CD4-positive, alpha-beta memory T cell (primary cell): ENCODE data around the gene SMIM41. TPM values are rescaled to one million over a fixed set of nuclear protein-coding genes. Genes with fewer than 3 reads are reported as not detected.
A peak's percentile ranks its signal among the peaks of the same experiment; 100 is the strongest.

Source experiments
- CTCF ChIA-PET: fragments of 350-600 bp; sonication (Branson Sonifier 250); formaldehyde crosslinking; loops from one replicate; lab custom pipeline; 2021; ENCODE audit warnings: inconsistent platforms; ENCODE audit not compliant: partially characterized antibody; lab: Charles Lee
- POLR2A ChIA-PET: fragments of 350-600 bp; sonication (Branson Sonifier 250); formaldehyde crosslinking; loops from one replicate; lab custom pipeline; 2021; ENCODE audit not compliant: partially characterized antibody; lab: Charles Lee
- DNase-seq, 5 donors: peaks; one replicate each; pipeline versions ENCODE4 v3.0.0 to v3.0.0-alpha.2; 2020 to 2022; ENCODE audit warnings: mixed read lengths in 1 of 5
- H3K27ac ChIP-seq: one replicate; pipeline ENCODE4 v1.7.0; 2013; ENCODE audit warnings: low read depth, low read length
- H3K27me3 ChIP-seq: 2 replicates; pipeline ENCODE4 v1.7.0; 2013; ENCODE audit warnings: mild to moderate bottlenecking, low read length, moderate library complexity; ENCODE audit not compliant: insufficient read depth
- H3K36me3 ChIP-seq: 2 replicates; pipeline ENCODE4 v1.7.0; 2013; ENCODE audit warnings: mild to moderate bottlenecking, low read length, moderate library complexity; ENCODE audit not compliant: insufficient read depth
- H3K4me1 ChIP-seq: 2 replicates; pipeline ENCODE4 v1.7.0; 2013; ENCODE audit warnings: mild to moderate bottlenecking, low read length, moderate library complexity; ENCODE audit not compliant: insufficient read depth
- H3K4me3 ChIP-seq, 2 donors: one replicate each; pipeline ENCODE4 v1.7.0; 2013; ENCODE audit warnings: low read length in 2 of 2, mild to moderate bottlenecking in 1 of 2
- H3K9me3 ChIP-seq, 2 donors: one replicate each; pipeline ENCODE4 v1.7.0; 2013; ENCODE audit warnings: low read length in 2 of 2, control low read depth in 1 of 2; ENCODE audit not compliant: control insufficient read depth in 1 of 2
- H3K27ac Mint-ChIP-seq, 7 donors: one replicate each; pipeline ENCODE4 v1.8.0; 2020 to 2021; ENCODE audit warnings: mixed read lengths in 7 of 7, mild to moderate bottlenecking in 6 of 7, inconsistent platforms in 3 of 7, moderate library complexity in 3 of 7
- H3K27me3 Mint-ChIP-seq, 2 donors: one replicate each; pipeline ENCODE4 v1.8.0; 2020 to 2021; ENCODE audit warnings: mixed read lengths in 2 of 2
- H3K36me3 Mint-ChIP-seq, 2 donors: one replicate each; pipeline ENCODE4 v1.8.0; 2020 to 2021; ENCODE audit warnings: mixed read lengths in 2 of 2, inconsistent platforms in 1 of 2, mild to moderate bottlenecking in 1 of 2
- H3K4me1 Mint-ChIP-seq, 4 donors: one replicate each; pipeline ENCODE4 v1.8.0; 2020 to 2021; ENCODE audit warnings: mixed read lengths in 4 of 4, mild to moderate bottlenecking in 1 of 4
- H3K4me3 Mint-ChIP-seq, 8 donors: one replicate each; pipeline ENCODE4 v1.8.0; 2020 to 2021; ENCODE audit warnings: mixed read lengths in 8 of 8, mild to moderate bottlenecking in 7 of 8, moderate library complexity in 6 of 8, inconsistent platforms in 3 of 8
- H3K9me3 Mint-ChIP-seq, 8 donors: one replicate each; pipeline ENCODE4 v1.8.0; 2020 to 2021; ENCODE audit warnings: mixed read lengths in 8 of 8, mild to moderate bottlenecking in 5 of 8, inconsistent platforms in 3 of 8, moderate library complexity in 1 of 8
- intact Hi-C: fragments of 100-400 bp; cut with micrococcal nuclease; formaldehyde crosslinking; loops from one replicate; pipeline ENCODE4 v1.15.1; 2023
- polyA plus RNA-seq, 2 donors: library from polyadenylated mRNA; unstranded; fragments of 300-500 nt; fragmentation: Illumina TruSeq; gene quantifications; one replicate each; pipeline ENCODE4 v1.2.3, GENCODE V29; 2021
- total RNA-seq, 2 experiments: library from RNA; stranded (reverse); gene quantifications; one replicate each; pipeline ENCODE4 v1.2.3, GENCODE V29; 2021

The SMIM41 gene
- total and polyA plus RNA-seq, 4 experiments from 2014 or later: not detected

DNA sequence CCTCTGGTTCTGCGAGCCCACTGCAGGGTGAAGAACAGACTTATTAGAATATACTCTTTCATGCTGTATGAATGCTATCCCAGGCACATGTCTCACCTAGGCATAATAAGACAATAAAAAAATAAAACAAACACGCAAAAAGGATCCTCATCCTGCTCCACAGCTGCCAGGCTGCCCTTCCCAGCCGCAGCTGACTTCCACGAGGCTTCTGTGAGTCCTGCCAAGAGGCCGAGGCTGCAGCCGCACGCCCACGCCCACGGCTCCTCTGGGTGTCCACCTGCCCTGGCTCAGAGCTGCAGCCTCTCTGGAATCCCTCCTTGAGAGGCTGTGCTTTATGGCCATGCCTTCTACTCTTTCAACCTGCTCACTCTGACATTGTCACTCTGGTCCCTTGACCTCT, 6.9 kb downstream of the SMIM41 start:
- peaks cover 2 to 11% (median 7%) of the 10 kb centered on the region in 4 donors for H3K4me1 Mint-ChIP-seq
- H3K27me3 Mint-ChIP-seq: peaks cover 23 to 38% of the 10 kb centered on the region in 2 donors
- Histone ChIP-seq H3K27ac (no peak overlapping the region), H3K4me1 (peaks cover 7% of the 10 kb centered on the region), H3K4me3 (no peak overlapping the region), H3K9me3 (no peaks in the 10 kb centered on the region), H3K27me3 (peaks cover 6% of the 10 kb centered on the region), H3K36me3 (no peaks in the 10 kb centered on the region)
- no peak overlapping the region for H3K27ac Mint-ChIP-seq
- CTCF ChIA-PET: interaction anchor here (0.6 to 13.4 kb wide), 4 partner anchors 8 to 64 kb away, joined by 3 to 434 read pairs (median 12); partner anchors contain the start of gene ATG101
- peaks cover 0 to 1% of the 10 kb centered on the region in 2 donors for H3K36me3 Mint-ChIP-seq
- H3K4me3 Mint-ChIP-seq: no peak overlapping the region
- no peak for DNase-seq
- POLR2A ChIA-PET: interaction anchor here (1.3 kb wide), 1 partner anchor 61 kb away, joined by 7 read pairs; no protein-coding TSS in a partner anchor
- intact Hi-C loops: no loop called here
- H3K9me3 Mint-ChIP-seq: peaks cover 0 to 1% (median 0%) of the 10 kb centered on the region in 8 donors

DNA sequence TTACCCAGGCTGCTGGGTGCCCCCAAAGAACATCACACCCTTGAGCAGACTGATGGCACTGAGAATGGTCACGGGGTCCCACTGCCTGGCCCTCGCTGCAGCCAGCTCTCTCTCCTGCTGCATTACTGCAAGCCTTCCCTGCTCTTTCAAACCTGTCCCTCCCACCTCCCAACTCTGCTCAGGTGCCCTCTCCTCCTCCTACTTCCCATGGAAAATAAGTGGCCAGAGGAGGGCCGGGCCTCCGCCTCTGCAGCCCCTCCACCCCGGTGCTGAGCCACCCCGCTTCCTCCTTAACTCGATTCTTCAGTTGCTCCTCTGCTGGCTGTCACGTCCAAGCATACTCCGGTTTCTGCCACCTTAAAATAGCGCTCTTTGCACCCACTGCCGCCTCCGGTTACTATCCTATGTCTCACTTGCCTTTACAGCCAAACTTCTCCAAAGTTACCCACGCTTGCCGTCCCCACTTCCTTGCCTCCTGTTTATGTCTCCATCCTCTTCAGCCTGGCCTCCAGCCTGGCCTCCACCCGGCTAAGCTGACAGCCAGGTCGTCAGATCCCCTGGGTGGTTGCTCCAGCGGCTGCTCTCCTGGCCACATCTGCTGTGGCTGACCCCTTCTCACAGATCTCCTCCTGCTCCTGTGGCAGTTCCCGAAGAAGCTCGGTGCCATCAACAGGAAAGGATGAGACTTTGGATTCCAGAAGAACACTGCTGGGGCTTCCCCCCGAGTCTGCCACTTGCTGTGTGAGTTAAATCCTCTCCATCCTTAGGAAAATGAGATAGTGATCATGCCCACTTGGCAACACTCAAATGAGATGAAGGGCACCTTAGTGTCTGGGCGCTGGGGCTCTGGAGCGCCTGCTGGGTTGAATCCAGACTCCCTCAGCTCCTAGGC, 7.7 kb downstream of the SMIM41 start:
- Histone ChIP-seq H3K4me3 (no peak overlapping the region), H3K9me3 (no peaks in the 10 kb centered on the region), H3K27ac (no peak overlapping the region), H3K36me3 (no peaks in the 10 kb centered on the region), H3K4me1 (no peaks in the 10 kb centered on the region), H3K27me3 (peaks cover 6% of the 10 kb centered on the region)
- Mint-ChIP-seq H3K27me3 (peaks cover 30 to 43% of the 10 kb centered on the region in 2 donors), H3K4me1 (peaks cover 2 to 9% (median 3%) of the 10 kb centered on the region in 4 donors), H3K9me3 (no peaks in the 10 kb centered on the region), H3K36me3 (no peaks in the 10 kb centered on the region), H3K27ac (peak overlapping the region in 1 of 7 donors; percentile 80), H3K4me3 (no peak overlapping the region)
- intact Hi-C loops: no loop called here
- ChIA-PET CTCF (interaction anchor here (3.2 to 13.4 kb wide), 2 partner anchors 58 to 65 kb away, joined by 21 to 434 read pairs; no protein-coding TSS in a partner anchor), POLR2A (interaction anchor here (1.2 kb wide), 1 partner anchor 62 kb away, joined by 6 read pairs; no protein-coding TSS in a partner anchor)
- no peak for DNase-seq

DNA sequence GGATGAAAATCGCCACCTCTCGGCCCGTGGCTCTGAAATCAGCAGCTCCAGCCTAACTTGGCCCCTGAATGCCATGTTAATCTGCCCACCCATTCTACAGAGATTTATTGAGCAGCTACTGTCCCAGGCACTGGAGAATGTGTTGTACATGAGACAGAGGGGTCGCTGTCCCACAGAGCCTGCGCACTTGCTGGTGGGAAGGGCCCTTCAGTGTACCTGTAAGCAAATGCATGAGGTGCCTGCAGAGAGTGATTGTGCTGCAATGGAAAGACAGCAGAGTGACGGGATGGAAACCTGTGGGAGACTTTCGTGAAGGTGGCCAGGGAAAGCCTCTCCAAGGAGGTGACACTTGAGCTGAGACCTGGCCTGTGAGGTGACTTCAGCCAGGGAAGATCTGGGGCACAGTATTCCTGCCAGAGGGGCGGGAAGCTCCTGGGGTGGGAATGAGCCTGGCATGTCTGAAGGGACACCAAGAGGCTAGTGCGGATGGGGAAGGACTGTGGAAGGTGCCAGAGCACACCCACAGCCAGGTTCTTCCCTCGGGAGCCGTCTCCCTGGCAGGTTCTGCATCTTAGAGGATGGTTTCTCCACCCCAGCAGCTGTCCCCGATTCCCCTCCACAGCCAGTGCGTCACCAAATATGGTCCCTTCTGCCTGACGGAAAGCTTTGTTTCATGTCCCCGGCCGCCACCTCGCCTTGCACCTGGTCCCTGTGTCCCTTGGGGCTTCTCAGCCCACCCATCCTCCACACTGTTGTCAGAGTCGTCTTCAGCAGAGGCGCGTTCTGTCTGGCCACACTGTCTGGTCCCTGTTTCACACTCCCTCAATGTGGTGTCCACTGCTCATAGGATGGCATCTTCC, 8.7 kb downstream of the SMIM41 start:
- Mint-ChIP-seq H3K36me3 (no peaks in the 10 kb centered on the region), H3K4me1 (peaks cover 2 to 7% (median 3%) of the 10 kb centered on the region in 4 donors), H3K27ac (no peak overlapping the region), H3K4me3 (no peak overlapping the region), H3K27me3 (peaks cover 32 to 43% of the 10 kb centered on the region in 2 donors), H3K9me3 (no peaks in the 10 kb centered on the region)
- Histone ChIP-seq H3K4me3 (no peak overlapping the region), H3K27ac (no peak overlapping the region), H3K27me3 (peaks cover 6% of the 10 kb centered on the region), H3K9me3 (no peaks in the 10 kb centered on the region), H3K36me3 (no peaks in the 10 kb centered on the region), H3K4me1 (no peaks in the 10 kb centered on the region)
- POLR2A ChIA-PET: interaction anchor here (1.2 kb wide), 1 partner anchor 63 kb away, joined by 6 read pairs; no protein-coding TSS in a partner anchor
- intact Hi-C loops: no loop called here
- DNase-seq: no peak
- CTCF ChIA-PET: interaction anchor here (13.4 kb wide), 1 partner anchor 59 kb away, joined by 434 read pairs; no protein-coding TSS in a partner anchor

DNA sequence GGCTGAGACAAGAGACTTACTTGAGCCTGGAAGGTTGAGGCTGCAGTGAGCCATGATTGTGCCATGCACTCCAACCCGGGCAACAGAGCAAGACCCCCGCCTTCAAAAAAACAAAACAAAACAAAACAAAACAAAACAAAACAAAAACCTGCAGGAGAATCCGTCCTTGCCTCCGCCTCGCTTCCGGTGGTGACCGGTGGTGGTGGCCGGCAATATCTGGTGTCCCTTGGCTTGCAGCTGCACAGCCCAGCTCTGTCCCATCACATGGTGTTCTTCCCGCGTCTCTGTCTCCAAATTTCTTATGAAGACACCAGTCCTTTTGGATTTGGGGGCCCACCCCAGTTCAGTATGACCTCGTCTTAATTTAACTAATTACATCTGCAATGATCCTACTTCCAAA, 10.0 kb downstream of the SMIM41 start:
- Mint-ChIP-seq H3K27me3 (peaks cover 36 to 43% of the 10 kb centered on the region in 2 donors), H3K27ac (no peak overlapping the region), H3K4me3 (no peak overlapping the region), H3K4me1 (no peaks in the 10 kb centered on the region), H3K9me3 (no peaks in the 10 kb centered on the region), H3K36me3 (no peaks in the 10 kb centered on the region)
- Histone ChIP-seq H3K4me1 (no peaks in the 10 kb centered on the region), H3K27ac (no peak overlapping the region), H3K36me3 (no peaks in the 10 kb centered on the region), H3K9me3 (no peaks in the 10 kb centered on the region), H3K4me3 (no peak overlapping the region), H3K27me3 (peaks cover 6% of the 10 kb centered on the region)
- POLR2A ChIA-PET: no interaction called here
- DNase-seq: no peak
- CTCF ChIA-PET: interaction anchor here (13.4 kb wide), 1 partner anchor 61 kb away, joined by 434 read pairs; no protein-coding TSS in a partner anchor
- intact Hi-C loops: no loop called here

DNA sequence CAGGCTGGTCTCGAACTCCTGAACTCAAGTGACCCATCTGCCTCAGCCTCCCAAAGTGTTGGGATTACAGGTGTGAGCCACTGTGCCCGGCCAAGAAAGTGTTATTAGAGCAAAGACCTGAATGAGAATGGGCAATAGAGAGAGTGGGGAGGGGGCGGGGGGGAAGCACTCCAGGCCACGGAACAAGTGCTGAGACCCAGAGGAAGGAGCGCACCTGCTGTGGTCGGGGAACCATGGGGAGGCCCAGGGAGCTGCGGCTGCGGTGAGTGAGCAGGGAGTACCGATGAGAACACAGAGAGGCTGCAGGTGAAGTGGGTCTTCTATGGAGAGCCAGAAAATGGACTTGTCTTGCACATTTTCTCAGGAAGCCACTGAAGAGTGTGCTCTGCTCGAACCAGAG, 10.8 kb downstream of the SMIM41 start:
- H3K4me1 Mint-ChIP-seq: no peaks in the 10 kb centered on the region
- H3K9me3 Mint-ChIP-seq: no peaks in the 10 kb centered on the region
- H3K27me3 ChIP-seq: peaks cover 6% of the 10 kb centered on the region
- no peak overlapping the region for H3K4me3 Mint-ChIP-seq
- no peak overlapping the region for H3K4me3 ChIP-seq
- peaks cover 36 to 45% of the 10 kb centered on the region in 2 donors for H3K27me3 Mint-ChIP-seq
- ChIA-PET CTCF (interaction anchor here (2.5 kb wide), 1 partner anchor 65 kb away, joined by 13 read pairs; no protein-coding TSS in a partner anchor), POLR2A (no interaction called here)
- no peak overlapping the region for H3K27ac Mint-ChIP-seq
- H3K36me3 Mint-ChIP-seq: no peaks in the 10 kb centered on the region
- H3K36me3 ChIP-seq: no peaks in the 10 kb centered on the region
- H3K4me1 ChIP-seq: no peaks in the 10 kb centered on the region
- H3K27ac ChIP-seq: no peak overlapping the region
- no peak for DNase-seq
- no peaks in the 10 kb centered on the region for H3K9me3 ChIP-seq
- intact Hi-C loops: no loop called here

DNA sequence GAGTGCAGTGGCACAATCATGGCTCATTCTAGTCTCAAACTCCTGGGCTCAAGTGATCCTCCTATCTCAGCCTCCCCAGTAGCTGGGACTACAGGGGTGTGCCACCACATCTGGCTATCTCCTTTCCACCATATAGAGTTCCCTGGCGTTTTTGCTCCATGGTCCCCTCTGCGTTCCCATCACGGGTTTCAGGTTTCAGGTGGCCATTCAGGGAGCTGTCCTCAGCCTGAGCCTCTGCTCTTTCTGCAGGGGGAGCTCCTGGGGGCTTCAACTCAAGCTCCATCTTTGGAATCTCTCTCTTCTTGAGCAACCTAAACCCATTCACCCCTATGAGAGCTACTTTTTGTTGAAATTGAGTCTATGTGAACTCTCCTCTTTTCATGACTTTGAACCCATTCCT, 11.6 kb downstream of the SMIM41 start:
- intact Hi-C loops: no loop called here
- ChIA-PET POLR2A (no interaction called here), CTCF (interaction anchor here (0.8 to 2.5 kb wide), 4 partner anchors 9 to 66 kb away, joined by 3 to 13 read pairs (median 3); partner anchors contain the start of gene ATG101)
- Mint-ChIP-seq H3K27me3 (peaks cover 42 to 49% of the 10 kb centered on the region in 2 donors), H3K9me3 (no peaks in the 10 kb centered on the region), H3K4me3 (no peak overlapping the region), H3K4me1 (no peaks in the 10 kb centered on the region), H3K36me3 (no peaks in the 10 kb centered on the region), H3K27ac (no peak overlapping the region)
- Histone ChIP-seq H3K4me1 (no peaks in the 10 kb centered on the region), H3K4me3 (no peak overlapping the region), H3K27me3 (peaks cover 6% of the 10 kb centered on the region), H3K27ac (no peak overlapping the region), H3K36me3 (no peaks in the 10 kb centered on the region), H3K9me3 (no peaks in the 10 kb centered on the region)
- DNase-seq: no peak
